Panc1 (cell line): ENCODE results near the gene DACH1.

ENCODE experiments used
- SIN3A ChIP-seq: IDR thresholded peaks from 2 replicates; pipeline ENCODE4 v1.6.1; 2012; ENCODE audit warnings: low read depth, mild to moderate bottlenecking, low read length, moderate library complexity, borderline replicate concordance; ENCODE audit not compliant: insufficient read depth
- TCF7L2 ChIP-seq: IDR thresholded peaks from 2 replicates; pipeline ENCODE4 v1.6.1; 2011; ENCODE audit warnings: mild to moderate bottlenecking, low read depth, low read length, inconsistent platforms
- TF ChIP-seq, protein P1 (sequence below): fragments of 450-650 bp; IDR thresholded peaks from 2 replicates; pipeline ENCODE4 v1.5.1; 2017; ENCODE audit warnings: mild to moderate bottlenecking
- TF ChIP-seq, protein P2 (sequence below), 2 experiments: IDR thresholded peaks; 2 replicates each; pipeline ENCODE4 v1.6.1; 2011 to 2012; ENCODE audit warnings: low read depth in 2 of 2, control low read depth in 1 of 2, low read length in 1 of 2, mild to moderate bottlenecking in 1 of 2, moderate library complexity in 1 of 2; ENCODE audit not compliant: insufficient read depth in 1 of 2

DNA sequence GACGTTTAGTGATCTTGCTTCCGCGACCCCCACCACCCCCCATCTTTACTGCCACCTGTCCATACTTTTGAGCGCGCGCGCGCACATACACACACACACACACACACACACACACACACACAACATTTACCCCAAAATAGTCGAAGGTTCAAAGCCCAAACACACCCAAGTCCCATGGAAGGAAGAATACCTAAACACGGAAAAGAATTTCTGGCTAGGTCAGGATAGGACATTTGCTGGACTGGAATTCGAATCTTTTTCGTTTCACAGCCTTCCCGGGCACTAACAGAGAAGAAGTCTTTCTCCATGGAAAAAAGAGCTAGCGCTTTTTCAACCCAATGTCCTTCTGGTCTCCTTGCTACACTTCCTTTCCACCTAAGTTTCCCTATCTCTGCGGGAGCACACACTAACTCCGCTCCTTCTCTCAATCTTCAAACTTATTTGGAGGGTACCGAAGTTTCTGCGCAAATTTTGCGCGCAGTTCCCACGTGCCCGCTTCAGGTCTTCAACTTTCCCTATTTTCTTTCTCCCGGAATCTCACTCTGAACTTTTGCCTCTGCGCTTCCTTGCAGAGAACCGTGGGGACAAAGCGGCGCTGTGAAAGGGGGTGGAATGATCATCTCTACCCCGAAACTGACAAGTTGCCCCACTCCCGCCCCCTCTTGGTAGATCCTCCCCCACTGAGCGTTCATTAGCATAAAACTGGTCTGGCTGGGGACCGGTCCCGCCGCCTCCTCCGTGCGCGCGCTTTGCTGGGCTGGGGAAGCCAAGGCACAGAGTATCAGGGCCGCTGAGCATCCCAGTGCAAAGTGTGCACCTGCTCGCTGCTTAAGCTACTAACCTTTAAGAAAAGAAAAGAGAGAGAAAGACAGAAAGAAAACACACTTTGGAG is 2.7 kb downstream of the DACH1 start:
- TF ChIP-seq, protein P1, sequence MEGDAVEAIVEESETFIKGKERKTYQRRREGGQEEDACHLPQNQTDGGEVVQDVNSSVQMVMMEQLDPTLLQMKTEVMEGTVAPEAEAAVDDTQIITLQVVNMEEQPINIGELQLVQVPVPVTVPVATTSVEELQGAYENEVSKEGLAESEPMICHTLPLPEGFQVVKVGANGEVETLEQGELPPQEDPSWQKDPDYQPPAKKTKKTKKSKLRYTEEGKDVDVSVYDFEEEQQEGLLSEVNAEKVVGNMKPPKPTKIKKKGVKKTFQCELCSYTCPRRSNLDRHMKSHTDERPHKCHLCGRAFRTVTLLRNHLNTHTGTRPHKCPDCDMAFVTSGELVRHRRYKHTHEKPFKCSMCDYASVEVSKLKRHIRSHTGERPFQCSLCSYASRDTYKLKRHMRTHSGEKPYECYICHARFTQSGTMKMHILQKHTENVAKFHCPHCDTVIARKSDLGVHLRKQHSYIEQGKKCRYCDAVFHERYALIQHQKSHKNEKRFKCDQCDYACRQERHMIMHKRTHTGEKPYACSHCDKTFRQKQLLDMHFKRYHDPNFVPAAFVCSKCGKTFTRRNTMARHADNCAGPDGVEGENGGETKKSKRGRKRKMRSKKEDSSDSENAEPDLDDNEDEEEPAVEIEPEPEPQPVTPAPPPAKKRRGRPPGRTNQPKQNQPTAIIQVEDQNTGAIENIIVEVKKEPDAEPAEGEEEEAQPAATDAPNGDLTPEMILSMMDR: no peak
- no peak for TF ChIP-seq TCF7L2
- TF ChIP-seq SIN3A: no peak
- TF ChIP-seq, protein P2, sequence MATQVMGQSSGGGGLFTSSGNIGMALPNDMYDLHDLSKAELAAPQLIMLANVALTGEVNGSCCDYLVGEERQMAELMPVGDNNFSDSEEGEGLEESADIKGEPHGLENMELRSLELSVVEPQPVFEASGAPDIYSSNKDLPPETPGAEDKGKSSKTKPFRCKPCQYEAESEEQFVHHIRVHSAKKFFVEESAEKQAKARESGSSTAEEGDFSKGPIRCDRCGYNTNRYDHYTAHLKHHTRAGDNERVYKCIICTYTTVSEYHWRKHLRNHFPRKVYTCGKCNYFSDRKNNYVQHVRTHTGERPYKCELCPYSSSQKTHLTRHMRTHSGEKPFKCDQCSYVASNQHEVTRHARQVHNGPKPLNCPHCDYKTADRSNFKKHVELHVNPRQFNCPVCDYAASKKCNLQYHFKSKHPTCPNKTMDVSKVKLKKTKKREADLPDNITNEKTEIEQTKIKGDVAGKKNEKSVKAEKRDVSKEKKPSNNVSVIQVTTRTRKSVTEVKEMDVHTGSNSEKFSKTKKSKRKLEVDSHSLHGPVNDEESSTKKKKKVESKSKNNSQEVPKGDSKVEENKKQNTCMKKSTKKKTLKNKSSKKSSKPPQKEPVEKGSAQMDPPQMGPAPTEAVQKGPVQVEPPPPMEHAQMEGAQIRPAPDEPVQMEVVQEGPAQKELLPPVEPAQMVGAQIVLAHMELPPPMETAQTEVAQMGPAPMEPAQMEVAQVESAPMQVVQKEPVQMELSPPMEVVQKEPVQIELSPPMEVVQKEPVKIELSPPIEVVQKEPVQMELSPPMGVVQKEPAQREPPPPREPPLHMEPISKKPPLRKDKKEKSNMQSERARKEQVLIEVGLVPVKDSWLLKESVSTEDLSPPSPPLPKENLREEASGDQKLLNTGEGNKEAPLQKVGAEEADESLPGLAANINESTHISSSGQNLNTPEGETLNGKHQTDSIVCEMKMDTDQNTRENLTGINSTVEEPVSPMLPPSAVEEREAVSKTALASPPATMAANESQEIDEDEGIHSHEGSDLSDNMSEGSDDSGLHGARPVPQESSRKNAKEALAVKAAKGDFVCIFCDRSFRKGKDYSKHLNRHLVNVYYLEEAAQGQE (IDR thresholded peaks at IDR 0.05; ENCODE audit: insufficient read depth in 1 of 2, low read depth in 2 of 2, low read length in 1 of 2): no peak
